A549 (cell line): ENCODE results near the gene ZNF644. TPM values are rescaled to one million over a fixed set of nuclear protein-coding genes. Genes with fewer than 3 reads are reported as not detected.

Experiments
- ATAC-seq, 2 experiments: fragments of 200-7000 bp in 1 of 2; fragments of >200 bp in 1 of 2; cut with Nextera tagmentation in 1 of 2; cut with Tn5 transposase in 1 of 2; 3 replicates each; pipeline versions ENCODE4 v1.8.0 to v1.9.1; 2018 to 2020; ENCODE audit warnings: mild to moderate bottlenecking in 1 of 2, moderate library complexity in 1 of 2
- CTCF ChIA-PET: fragments of 300-600 bp; sonication (Branson Sonifier 250); formaldehyde crosslinking; extraction: SDS; loops from one replicate; lab custom pipeline; 2021; ENCODE audit warnings: antibody characterized with exemption, inconsistent platforms; lab: Yijun Ruan, JAX
- POLR2A ChIA-PET: fragments of 350-600 bp; formaldehyde crosslinking; extraction: SDS; loops from one replicate; lab custom pipeline; 2021; ENCODE audit warnings: antibody characterized with exemption, inconsistent platforms; lab: Yijun Ruan, JAX
- DNase-seq, 2 experiments: peaks; one replicate each; pipeline versions ENCODE4 v3.0.0 to v3.0.0-alpha.2; 2011 to 2016; ENCODE audit warnings: low read depth in 1 of 2, low spot score in 1 of 2
- FAIRE-seq: peaks from 2 replicates; lab custom pipeline; 2011; peaks lifted over from hg19 to GRCh38; lab: Jason Lieb, UNC
- H3K27ac ChIP-seq, 2 experiments: fragments of >200 bp; sonication (Bioruptor Twin); formaldehyde crosslinking; 3 replicates each; pipeline ENCODE4 v1.5.1; 2016 to 2017
- H3K4me1 ChIP-seq: fragments of >200 bp; sonication (Bioruptor Twin); formaldehyde crosslinking; 3 replicates; pipeline ENCODE4 v1.6.1; 2016
- H3K4me2 ChIP-seq: fragments of >200 bp; sonication (Bioruptor Twin); formaldehyde crosslinking; 3 replicates; pipeline ENCODE4 v1.6.1; 2016
- H3K4me3 ChIP-seq: fragments of >200 bp; sonication (Bioruptor Twin); formaldehyde crosslinking; 3 replicates; pipeline ENCODE4 v1.5.1; 2016
- H3K9me3 ChIP-seq: fragments of >200 bp; sonication (Bioruptor Twin); formaldehyde crosslinking; 3 replicates; pipeline ENCODE4 v1.6.1; 2016
- CEBPB ChIP-seq, 2 experiments: fragments of >200 bp in 1 of 2; sonication (Bioruptor Twin) in 1 of 2; formaldehyde crosslinking in 1 of 2; IDR thresholded peaks; 2 replicates each; pipeline ENCODE4 v1.6.1; 2012 to 2016
- CHD2 ChIP-seq: fragments of 150-350 bp; IDR thresholded peaks from 2 replicates; pipeline ENCODE4 v1.6.1; 2014; ENCODE audit warnings: low read length; ENCODE audit not compliant: partially characterized antibody
- CHD4 ChIP-seq: fragments of 200-600 bp; sonication (generic); IDR thresholded peaks from 2 replicates; pipeline ENCODE4 v1.6.1; 2016; ENCODE audit warnings: antibody characterized with exemption, mild to moderate bottlenecking, borderline replicate concordance
- EHF ChIP-seq: fragments of 250-450 bp; sonication (Bioruptor Pico); IDR thresholded peaks from 2 replicates; pipeline ENCODE4 v1.5.0; 2020; ENCODE audit warnings: mild to moderate bottlenecking
- EP300 ChIP-seq, 2 experiments: fragments of >200 bp; sonication (Bioruptor Twin); formaldehyde crosslinking; IDR thresholded peaks; 2 replicates in 1 of 2; 3 replicates in 1 of 2; pipeline ENCODE4 v1.6.1; 2016 to 2017
- FOSB ChIP-seq: fragments of 250-450 bp; sonication (Bioruptor Pico); IDR thresholded peaks from 2 replicates; pipeline ENCODE4 v1.5.0; 2020; ENCODE audit warnings: mild to moderate bottlenecking, moderate library complexity
- FOSL2 ChIP-seq, 2 experiments: fragments of 450-650 bp in 1 of 2; fragments of >200 bp in 1 of 2; sonication (Bioruptor Twin) in 1 of 2; formaldehyde crosslinking; IDR thresholded peaks; 2 replicates each; pipeline versions ENCODE4 v1.5.0 to v1.6.1; 2016 to 2020; ENCODE audit warnings: mild to moderate bottlenecking in 1 of 2, moderate library complexity in 1 of 2
- FOXS1 ChIP-seq: fragments of 250-450 bp; sonication (Bioruptor Pico); IDR thresholded peaks from 2 replicates; pipeline ENCODE4 v1.5.0; 2020; ENCODE audit warnings: mild to moderate bottlenecking, moderate library complexity
- GATA3 ChIP-seq: IDR thresholded peaks from 2 replicates; pipeline ENCODE4 v1.6.1; 2012; ENCODE audit warnings: borderline replicate concordance
- HDAC2 ChIP-seq: fragments of 200-600 bp; sonication (generic); IDR thresholded peaks from 2 replicates; pipeline ENCODE4 v1.6.1; 2016
- HEYL ChIP-seq: fragments of 250-450 bp; sonication (Bioruptor Pico); IDR thresholded peaks from 2 replicates; pipeline ENCODE4 v1.8.0; 2021; ENCODE audit warnings: mild to moderate bottlenecking, moderate library complexity
- HOXA7 ChIP-seq: fragments of 250-450 bp; sonication (Bioruptor Pico); IDR thresholded peaks from 2 replicates; pipeline ENCODE4 v1.5.0; 2020; ENCODE audit warnings: mild to moderate bottlenecking, moderate library complexity
- HOXB13 ChIP-seq: fragments of 250-450 bp; sonication (Bioruptor Pico); IDR thresholded peaks from 2 replicates; pipeline ENCODE4 v1.5.0; 2020; ENCODE audit warnings: low read depth, mild to moderate bottlenecking, moderate library complexity
- HOXB5 ChIP-seq: fragments of 250-450 bp; sonication (Bioruptor Pico); IDR thresholded peaks from 2 replicates; pipeline ENCODE4 v1.5.0; 2020; ENCODE audit warnings: mild to moderate bottlenecking, moderate library complexity
- JUNB ChIP-seq: fragments of >200 bp; sonication (Bioruptor Twin); formaldehyde crosslinking; IDR thresholded peaks from 2 replicates; pipeline ENCODE4 v1.6.1; 2016
- MAFK ChIP-seq: fragments of 450-650 bp; IDR thresholded peaks from 2 replicates; pipeline ENCODE4 v1.6.1; 2014; ENCODE audit not compliant: partially characterized antibody
- MAZ ChIP-seq: fragments of 150-350 bp; IDR thresholded peaks from 2 replicates; pipeline ENCODE4 v1.6.1; 2014; ENCODE audit warnings: antibody characterized with exemption, low read depth, low read length, borderline replicate concordance
- MYC ChIP-seq: IDR thresholded peaks from 2 replicates; pipeline ENCODE4 v1.6.1; 2012; ENCODE audit warnings: mild to moderate bottlenecking, inconsistent platforms, low read length, improper control_type of control experiment, borderline replicate concordance
- NFE2L2 ChIP-seq: fragments of 150-350 bp; conservative IDR thresholded peaks from 2 replicates; pipeline ENCODE4 v1.6.1; 2014; ENCODE audit warnings: low read length
- RAD21 ChIP-seq, 2 experiments: fragments of >200 bp in 1 of 2; sonication (Bioruptor Twin) in 1 of 2; formaldehyde crosslinking in 1 of 2; IDR thresholded peaks in 1 of 2; conservative IDR thresholded peaks in 1 of 2; 2 replicates in 1 of 2; 3 replicates in 1 of 2; pipeline ENCODE4 v1.6.1; 2012 to 2018; ENCODE audit warnings: inconsistent platforms in 1 of 2
- RARB ChIP-seq: fragments of 250-450 bp; sonication (Bioruptor Pico); IDR thresholded peaks from 2 replicates; pipeline ENCODE4 v1.8.0; 2021; ENCODE audit warnings: mild to moderate bottlenecking, moderate library complexity
- SMC3 ChIP-seq: fragments of >200 bp; sonication (Bioruptor Twin); formaldehyde crosslinking; IDR thresholded peaks from 3 replicates; pipeline ENCODE4 v1.6.1; 2018; ENCODE audit warnings: inconsistent platforms
- SREBF2 ChIP-seq: fragments of 450-650 bp; IDR thresholded peaks from 2 replicates; pipeline ENCODE4 v1.6.1; 2014; ENCODE audit warnings: mild to moderate bottlenecking, moderate library complexity
- TP53 ChIP-seq: fragments of 250-450 bp; sonication (Bioruptor Pico); IDR thresholded peaks from 2 replicates; pipeline ENCODE4 v1.5.0; 2021; ENCODE audit warnings: mild to moderate bottlenecking, moderate library complexity
- ZC3H11A ChIP-seq: fragments of 450-650 bp; IDR thresholded peaks from 2 replicates; pipeline ENCODE4 v1.6.1; 2014; ENCODE audit warnings: antibody characterized with exemption, mild to moderate bottlenecking
- ZFP36 ChIP-seq: fragments of 450-650 bp; IDR thresholded peaks from 2 replicates; pipeline ENCODE4 v1.6.1; 2014; ENCODE audit warnings: borderline replicate concordance; ENCODE audit not compliant: partially characterized antibody
- WGBS: methylation state at CpG from one replicate; pipeline ENCODE4 v1.1.6; 2017; ENCODE audit errors: missing lambda C conversion rate; 5-methylcytosine and 5-hydroxymethylcytosine counted together
- polyA plus RNA-seq, 4 experiments: library from polyadenylated mRNA; depleted of rRNA in 3 of 4; stranded (reverse); fragments of >200 nt; fragmentation: RNase III in 1 of 4; extraction: RNeasy Plus Mini Kit Qiagen cat#74134 plus additional on column Dnase treatment in 1 of 4; gene quantifications; 2 replicates in 3 of 4; 3 replicates in 1 of 4; pipeline ENCODE4 v1.2.3, GENCODE V29; 2011 to 2017
- TF ChIP-seq, protein P1 (sequence below): fragments of 250-450 bp; sonication (Bioruptor Pico); IDR thresholded peaks from 2 replicates; pipeline ENCODE4 v1.5.0; 2020; ENCODE audit warnings: low read depth, mild to moderate bottlenecking, moderate library complexity
- TF ChIP-seq, protein P2 (sequence below): IDR thresholded peaks from 2 replicates; pipeline ENCODE4 v1.6.1; 2012; ENCODE audit warnings: low read depth, borderline replicate concordance
- TF ChIP-seq, protein P3 (sequence below): fragments of 250-450 bp; sonication (Bioruptor Pico); IDR thresholded peaks from 2 replicates; pipeline ENCODE4 v1.5.0; 2021; ENCODE audit warnings: mild to moderate bottlenecking, moderate library complexity, borderline replicate concordance
- TF ChIP-seq, protein P4 (sequence below): fragments of 150-350 bp; IDR thresholded peaks from 2 replicates; pipeline ENCODE4 v1.6.1; 2014; ENCODE audit warnings: low read depth, mild to moderate bottlenecking, low read length
- TF ChIP-seq, protein P5 (sequence below): fragments of >200 bp; sonication (Bioruptor Twin); formaldehyde crosslinking; IDR thresholded peaks from 3 replicates; pipeline ENCODE4 v1.6.1; 2016

The ZNF644 gene
- polyA plus RNA-seq, 2 of the 4 experiments (the other 2 are of a cell fraction) = 14.8 to 24.9 TPM

DNA sequence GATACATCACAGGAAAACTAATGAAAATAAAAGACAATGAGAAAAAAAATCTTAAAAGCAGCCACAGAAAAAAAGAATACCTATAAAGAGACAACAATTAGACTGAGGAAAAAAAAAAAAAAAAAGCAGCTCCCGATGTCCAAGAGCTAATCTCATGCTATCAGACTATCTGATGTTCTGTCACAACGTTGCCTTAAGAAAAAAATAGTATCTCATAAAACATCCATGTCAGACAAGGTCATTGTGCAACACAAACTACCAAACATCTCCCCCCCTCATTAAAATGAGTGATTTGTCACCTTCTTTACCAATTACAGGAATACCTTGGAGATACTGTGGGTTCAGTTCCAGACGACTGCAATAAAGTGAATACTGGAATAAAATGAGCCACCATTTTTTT, 68.9 kb downstream of the ZNF644 start (continued):
- TF ChIP-seq, protein P1, sequence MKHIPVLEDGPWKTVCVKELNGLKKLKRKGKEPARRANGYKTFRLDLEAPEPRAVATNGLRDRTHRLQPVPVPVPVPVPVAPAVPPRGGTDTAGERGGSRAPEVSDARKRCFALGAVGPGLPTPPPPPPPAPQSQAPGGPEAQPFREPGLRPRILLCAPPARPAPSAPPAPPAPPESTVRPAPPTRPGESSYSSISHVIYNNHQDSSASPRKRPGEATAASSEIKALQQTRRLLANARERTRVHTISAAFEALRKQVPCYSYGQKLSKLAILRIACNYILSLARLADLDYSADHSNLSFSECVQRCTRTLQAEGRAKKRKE (CRISPR knock-in tag) = no peak
- TF ChIP-seq, protein P2, sequence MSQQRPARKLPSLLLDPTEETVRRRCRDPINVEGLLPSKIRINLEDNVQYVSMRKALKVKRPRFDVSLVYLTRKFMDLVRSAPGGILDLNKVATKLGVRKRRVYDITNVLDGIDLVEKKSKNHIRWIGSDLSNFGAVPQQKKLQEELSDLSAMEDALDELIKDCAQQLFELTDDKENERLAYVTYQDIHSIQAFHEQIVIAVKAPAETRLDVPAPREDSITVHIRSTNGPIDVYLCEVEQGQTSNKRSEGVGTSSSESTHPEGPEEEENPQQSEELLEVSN = no peak
- TF ChIP-seq HOXA7 = no peak
- TF ChIP-seq MAFK = no peak
- TF ChIP-seq, protein P3, sequence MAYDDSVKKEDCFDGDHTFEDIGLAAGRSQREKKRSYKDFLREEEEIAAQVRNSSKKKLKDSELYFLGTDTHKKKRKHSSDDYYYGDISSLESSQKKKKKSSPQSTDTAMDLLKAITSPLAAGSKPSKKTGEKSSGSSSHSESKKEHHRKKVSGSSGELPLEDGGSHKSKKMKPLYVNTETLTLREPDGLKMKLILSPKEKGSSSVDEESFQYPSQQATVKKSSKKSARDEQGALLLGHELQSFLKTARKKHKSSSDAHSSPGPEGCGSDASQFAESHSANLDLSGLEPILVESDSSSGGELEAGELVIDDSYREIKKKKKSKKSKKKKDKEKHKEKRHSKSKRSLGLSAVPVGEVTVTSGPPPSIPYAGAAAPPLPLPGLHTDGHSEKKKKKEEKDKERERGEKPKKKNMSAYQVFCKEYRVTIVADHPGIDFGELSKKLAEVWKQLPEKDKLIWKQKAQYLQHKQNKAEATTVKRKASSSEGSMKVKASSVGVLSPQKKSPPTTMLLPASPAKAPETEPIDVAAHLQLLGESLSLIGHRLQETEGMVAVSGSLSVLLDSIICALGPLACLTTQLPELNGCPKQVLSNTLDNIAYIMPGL = no peak

DNA sequence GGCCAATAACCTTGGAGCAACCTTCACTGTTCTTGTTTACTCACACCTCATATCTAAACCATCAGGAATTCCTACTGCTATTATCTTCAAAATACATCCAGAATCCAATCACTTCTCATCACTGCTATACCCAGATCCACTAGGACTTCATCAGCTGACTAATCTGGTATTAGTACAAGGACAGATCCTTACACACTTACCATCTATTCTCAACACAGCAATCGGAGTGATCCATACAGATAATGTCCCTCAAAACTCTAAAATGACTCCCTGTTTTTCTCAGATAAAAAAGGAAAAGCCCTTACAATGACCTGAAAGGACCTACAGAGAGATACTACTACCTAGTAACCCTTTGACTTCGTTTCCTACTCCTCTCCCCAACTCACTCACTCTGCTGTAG, 70.8 kb downstream of the ZNF644 start:
- no peak overlapping the region for H3K27ac ChIP-seq
- no peak for FAIRE-seq
- ATAC-seq = no peak
- TF ChIP-seq, protein P1 (CRISPR knock-in tag) = no peak
- no peak for TF ChIP-seq HDAC2
- TF ChIP-seq JUNB = no peak
- no peak for TF ChIP-seq MYC
- TF ChIP-seq FOXS1 (CRISPR knock-in tag) = no peak
- no peak for TF ChIP-seq SREBF2
- TF ChIP-seq TP53 (CRISPR knock-in tag) = no peak
- no peak for TF ChIP-seq EP300 (IDR thresholded peaks at IDR 0.05)
- no peak for TF ChIP-seq NFE2L2
- TF ChIP-seq FOSB (CRISPR knock-in tag) = no peak
- no peak for TF ChIP-seq HOXB13
- TF ChIP-seq CEBPB (IDR thresholded peaks at IDR 0.05) = no peak
- TF ChIP-seq CHD2 = no peak
- TF ChIP-seq FOSL2 (IDR thresholded peaks at IDR 0.05) = no peak
- TF ChIP-seq FOSL2 (CRISPR knock-in tag; IDR thresholded peaks at IDR 0.05) = no peak
- TF ChIP-seq ZFP36 = no peak
- no peak for TF ChIP-seq HOXB5
- no peak for TF ChIP-seq ZC3H11A
- TF ChIP-seq SMC3 = no peak
- TF ChIP-seq HEYL (CRISPR knock-in tag) = no peak
- TF ChIP-seq GATA3 = no peak
- TF ChIP-seq, all 56 proteins: peak for 0
- WGBS = 79% methylated on average over 2 of the region's 2 CpGs
- no peak overlapping the region for H3K4me3 ChIP-seq
- no peak overlapping the region for H3K4me2 ChIP-seq
- no peak for DNase-seq
- H3K9me3 ChIP-seq = no peaks in the 10 kb centered on the region
- POLR2A ChIA-PET = no interaction called here
- H3K4me1 ChIP-seq = no peaks in the 10 kb centered on the region
- CTCF ChIA-PET = no interaction called here

DNA sequence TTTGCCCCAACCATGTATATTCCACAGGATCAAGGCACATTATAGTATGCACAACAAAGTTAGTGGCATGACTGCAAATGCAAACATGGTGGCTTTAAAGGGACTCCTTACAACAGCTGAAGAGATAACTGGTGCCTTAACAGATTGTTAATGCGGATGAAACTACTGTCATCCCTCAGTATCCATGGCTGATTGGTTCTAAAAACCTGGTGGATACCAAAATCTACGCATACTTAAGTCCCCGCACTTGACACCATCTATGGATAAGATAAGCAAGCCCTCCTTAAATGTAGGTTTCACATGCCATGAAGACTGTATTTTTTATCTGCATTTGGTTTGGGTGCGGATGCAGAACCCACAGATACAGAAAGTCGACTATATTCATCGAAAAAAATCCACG, 73.5 kb downstream of the ZNF644 start:
- CTCF ChIA-PET = no interaction called here
- POLR2A ChIA-PET = no interaction called here
- Histone ChIP-seq H3K4me2 (no peak overlapping the region), H3K4me3 (no peak overlapping the region), H3K9me3 (no peaks in the 10 kb centered on the region), H3K27ac (no peak overlapping the region), H3K4me1 (no peaks in the 10 kb centered on the region)
- TF ChIP-seq HEYL (CRISPR knock-in tag) (no peak), NFE2L2 (no peak), ZC3H11A (no peak), EHF (no peak), HOXB5 (no peak), JUNB (no peak), SREBF2 (no peak), GATA3 (no peak), MAZ (no peak), FOSL2 (IDR thresholded peaks at IDR 0.05) (no peak), FOSL2 (CRISPR knock-in tag; IDR thresholded peaks at IDR 0.05) (no peak), CHD4 (no peak), RAD21 (conservative IDR thresholded peaks at IDR 0.05 in 1 of 2, IDR thresholded peaks at IDR 0.05 in 1 of 2) (no peak), FOXS1 (CRISPR knock-in tag) (no peak), CEBPB (IDR thresholded peaks at IDR 0.05) (no peak), RARB (CRISPR knock-in tag) (no peak)
- TF ChIP-seq, protein P4, sequence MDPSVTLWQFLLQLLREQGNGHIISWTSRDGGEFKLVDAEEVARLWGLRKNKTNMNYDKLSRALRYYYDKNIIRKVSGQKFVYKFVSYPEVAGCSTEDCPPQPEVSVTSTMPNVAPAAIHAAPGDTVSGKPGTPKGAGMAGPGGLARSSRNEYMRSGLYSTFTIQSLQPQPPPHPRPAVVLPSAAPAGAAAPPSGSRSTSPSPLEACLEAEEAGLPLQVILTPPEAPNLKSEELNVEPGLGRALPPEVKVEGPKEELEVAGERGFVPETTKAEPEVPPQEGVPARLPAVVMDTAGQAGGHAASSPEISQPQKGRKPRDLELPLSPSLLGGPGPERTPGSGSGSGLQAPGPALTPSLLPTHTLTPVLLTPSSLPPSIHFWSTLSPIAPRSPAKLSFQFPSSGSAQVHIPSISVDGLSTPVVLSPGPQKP = no peak
- TF ChIP-seq, protein P5, sequence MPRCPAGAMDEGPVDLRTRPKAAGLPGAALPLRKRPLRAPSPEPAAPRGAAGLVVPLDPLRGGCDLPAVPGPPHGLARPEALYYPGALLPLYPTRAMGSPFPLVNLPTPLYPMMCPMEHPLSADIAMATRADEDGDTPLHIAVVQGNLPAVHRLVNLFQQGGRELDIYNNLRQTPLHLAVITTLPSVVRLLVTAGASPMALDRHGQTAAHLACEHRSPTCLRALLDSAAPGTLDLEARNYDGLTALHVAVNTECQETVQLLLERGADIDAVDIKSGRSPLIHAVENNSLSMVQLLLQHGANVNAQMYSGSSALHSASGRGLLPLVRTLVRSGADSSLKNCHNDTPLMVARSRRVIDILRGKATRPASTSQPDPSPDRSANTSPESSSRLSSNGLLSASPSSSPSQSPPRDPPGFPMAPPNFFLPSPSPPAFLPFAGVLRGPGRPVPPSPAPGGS = no peak
- ATAC-seq (no peak), FAIRE-seq (no peak), DNase-seq (no peak)
- 96% methylated on average over 7 of the region's 7 CpGs for WGBS
